Epithelial cell of alveolus of lung (primary cell): ENCODE measurements around the gene SMTN. TPM values are rescaled to one million over a fixed set of nuclear protein-coding genes. Genes with fewer than 3 reads are reported as not detected.

Experiments used
- total RNA-seq: library from RNA; depleted of rRNA; stranded (reverse); fragments of >200 nt; gene quantifications from 2 replicates; pipeline ENCODE4 v1.2.1, GENCODE V29; 2015

The SMTN gene
- total RNA-seq = 66.8 and 143 TPM in 2 replicates

DNA sequence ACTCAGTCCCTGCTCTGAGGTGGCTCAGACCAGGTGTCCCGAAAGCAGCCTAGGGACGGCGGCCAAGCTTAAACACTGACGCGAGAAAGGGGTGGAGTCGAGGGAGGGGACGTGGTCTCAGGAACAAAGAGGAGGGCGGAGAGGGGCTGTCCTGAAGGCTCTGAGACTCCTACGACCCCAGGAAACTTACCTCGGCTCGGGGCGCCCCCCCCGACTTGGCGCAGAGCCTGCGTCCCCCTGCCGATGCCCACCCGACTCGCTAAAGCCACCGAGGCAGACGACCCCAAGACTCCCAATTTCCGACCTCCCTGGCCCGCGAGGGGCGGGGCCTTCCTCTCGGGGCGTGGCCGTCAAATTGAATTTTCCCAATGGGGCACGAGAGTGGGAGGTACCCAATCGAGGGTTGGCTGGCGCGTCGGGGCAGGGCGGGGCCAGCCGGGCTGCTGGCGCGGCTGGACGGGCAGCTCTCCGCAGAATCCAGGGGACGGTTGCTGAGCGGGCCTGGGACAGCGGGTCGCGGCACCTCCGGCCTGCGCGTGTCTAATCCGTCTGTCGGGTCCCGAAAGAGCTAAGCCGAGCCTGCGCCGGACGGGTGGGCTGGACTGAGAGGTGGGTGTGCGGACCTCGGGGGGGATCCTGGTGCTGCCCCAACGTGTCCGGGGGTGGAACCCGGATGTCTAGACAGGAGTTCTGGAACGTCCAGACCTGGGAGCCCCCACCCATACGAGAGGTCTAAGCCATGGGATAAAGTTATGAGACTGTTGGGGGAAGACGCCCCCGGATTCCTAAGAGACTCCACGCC is at the start of gene SMTN:
Gene SMTN, plus strand, starts transcription at position 471 of the 802 bp plus-strand sequence. CDS start 1,941 bp downstream, outside the sequence.

DNA sequence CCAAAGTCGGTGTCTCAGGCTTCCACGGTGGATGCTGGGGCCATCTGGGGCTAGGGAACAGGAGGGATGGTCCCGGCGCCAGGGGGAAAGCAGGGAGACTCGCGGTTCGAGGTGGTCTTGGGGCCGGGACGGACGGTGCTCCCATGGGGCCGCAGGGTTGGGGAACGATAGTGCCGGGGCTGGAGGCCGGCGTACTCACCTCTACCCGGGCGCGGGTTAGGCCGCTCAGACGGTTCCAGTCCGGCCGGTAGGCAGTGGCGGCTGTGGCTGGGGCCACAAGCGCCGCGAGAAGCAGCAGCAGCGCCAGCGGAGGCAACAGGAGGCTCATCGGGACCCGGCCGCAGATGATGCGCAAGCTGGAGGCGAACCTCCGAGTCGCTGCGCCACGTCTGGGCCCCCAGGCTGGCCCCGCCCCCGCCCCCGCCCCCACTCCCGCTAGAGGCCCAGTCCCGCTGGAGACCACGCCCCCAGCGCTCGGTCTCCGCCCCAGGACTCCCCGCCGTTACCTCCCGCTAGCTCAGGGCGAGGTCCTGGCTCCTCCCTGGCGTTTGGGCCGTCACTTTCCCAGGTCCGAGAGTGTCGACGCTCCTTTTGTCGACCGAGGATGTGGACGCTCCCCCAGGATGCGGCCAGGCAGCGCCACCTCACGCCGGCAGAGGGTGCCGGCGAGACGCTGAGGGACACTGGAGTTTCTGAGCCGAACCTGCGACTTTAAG is 26.2 kb downstream of the SMTN start, which contains the start of gene SELENOM:
Gene SELENOM, minus strand, starts transcription at position 391 of the 716 bp plus-strand sequence. Its CDS starts 63 bp downstream, at position 328.

DNA sequence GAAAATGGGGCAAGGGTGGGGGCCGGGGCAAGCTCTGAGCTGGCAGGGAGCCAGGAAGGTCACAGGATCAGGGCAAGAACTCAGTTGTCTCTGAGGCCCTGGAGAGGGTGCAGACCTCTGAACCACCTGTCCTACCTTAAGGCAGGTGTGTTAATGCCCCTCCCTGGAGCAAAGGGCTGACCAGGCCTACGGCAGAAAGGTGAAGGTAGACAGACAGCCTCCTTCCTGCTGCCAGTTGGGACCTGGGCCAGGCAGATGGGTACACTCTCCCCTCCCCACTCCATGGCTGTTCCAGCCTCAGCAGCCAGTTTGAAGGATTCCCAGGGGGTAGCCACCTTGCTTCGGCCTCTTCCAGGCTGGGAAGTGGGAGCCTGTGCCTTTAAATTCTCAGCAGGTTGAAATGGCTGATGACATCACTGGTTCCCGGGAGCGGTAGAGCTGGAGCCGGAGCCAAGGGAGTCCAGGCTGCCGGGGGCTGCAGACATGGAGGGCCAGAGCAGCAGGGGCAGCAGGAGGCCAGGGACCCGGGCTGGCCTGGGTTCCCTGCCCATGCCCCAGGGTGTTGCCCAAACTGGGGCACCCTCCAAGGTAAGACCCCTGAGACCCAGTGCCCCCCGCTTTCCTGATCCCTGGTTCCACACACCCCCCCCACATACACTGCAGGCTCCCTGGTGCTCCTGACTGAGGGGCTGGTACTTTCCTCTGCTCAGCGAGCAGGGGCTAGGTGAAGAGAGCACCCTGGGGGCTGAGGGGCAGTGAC is 41.6 kb downstream of the SMTN start, which contains the start of gene INPP5J:
Gene INPP5J, plus strand, starts transcription at position 435 of the 760 bp plus-strand sequence. Its CDS starts 49 bp downstream, at position 484.

GRCh38 chr22:31139866-31140716 is 59.0 kb downstream of the SMTN start, which contains the start of gene PLA2G3:
Gene PLA2G3, minus strand, starts transcription at chr22:31140508. Its CDS starts 154 bp downstream, at chr22:31140354.

Other genes with a start within 250 kb of the SMTN start
- 14.9 and 15.2 TPM in 2 replicates for gene MORC2, start 112.5 kb upstream of the SMTN start, total RNA-seq
- gene TUG1, start 112.1 kb upstream of the SMTN start, total RNA-seq = 41.9 and 87.7 TPM in 2 replicates
- gene SELENOM, start 26.2 kb downstream of the SMTN start, total RNA-seq = 287 and 373 TPM in 2 replicates
- gene INPP5J, start 41.6 kb downstream of the SMTN start, total RNA-seq = 0.52 and 1.8 TPM in 2 replicates
- 0.08 and 2.3 TPM in 2 replicates for gene PLA2G3, start 59.2 kb downstream of the SMTN start, total RNA-seq
- gene RNF185, start 78.9 kb downstream of the SMTN start, total RNA-seq = 23.7 and 30.1 TPM in 2 replicates
- 10.5 and 15.1 TPM in 2 replicates for gene LIMK2, start 131.0 kb downstream of the SMTN start, total RNA-seq
- gene PIK3IP1, start 211.2 kb downstream of the SMTN start, total RNA-seq = 20.8 and 22.3 TPM in 2 replicates